ENCODE data around the gene NEURL1. TPM values are rescaled to one million over a fixed set of nuclear protein-coding genes. Genes with fewer than 3 reads are reported as not detected.
"Not testable (repeated sequence)": the region's sequence is repeated elsewhere in the genome, so short reads cannot be mapped to it uniquely, and the experiment has no call there.

NEURL1 gene
- total RNA-seq, 4 donors from 2014 or later = 0.19 TPM; not detected in 3

DNA sequence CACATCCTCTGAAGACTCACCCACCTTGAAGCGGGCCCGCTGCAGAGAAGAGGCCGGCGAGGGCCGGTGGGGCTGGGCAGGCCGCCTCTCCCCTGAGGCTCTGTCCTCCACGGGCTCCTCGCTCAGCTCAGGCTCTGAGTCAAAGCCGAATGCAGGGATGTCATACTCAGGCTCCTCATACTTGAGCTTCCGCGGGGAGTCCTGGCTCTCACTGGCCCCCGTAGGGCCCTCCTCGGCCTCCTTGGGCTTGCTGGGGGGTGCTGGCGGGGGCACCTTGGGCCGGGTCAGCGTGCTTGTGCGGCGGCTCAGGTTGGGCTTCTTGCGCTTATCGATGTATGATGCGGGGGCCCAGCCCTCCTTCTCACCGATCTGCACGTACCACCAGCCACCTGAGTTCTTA, 109.9 kb downstream of the NEURL1 start:
- Histone ChIP-seq H3K4me1 (peaks cover 0 to 38% (median 6%) of the 10 kb centered on the region in 3 donors), H3K4me3 (no peak overlapping the region), H3K27me3 (no peaks in the 10 kb centered on the region), H3K36me3 (peaks cover 19 to 71% (median 26%) of the 10 kb centered on the region in 3 donors), H3K27ac (no peak overlapping the region), H3K9me3 (no peaks in the 10 kb centered on the region)
- intact Hi-C loops (cut with DNase I) = loop anchor here (5.0 kb wide), 1 partner anchor 79 kb away; no protein-coding TSS in a partner anchor
- WGBS, 2 donors = 40 to 93% methylated on average over 1 to 9 of the region's 23 CpGs
- TF ChIP-seq, protein P1, sequence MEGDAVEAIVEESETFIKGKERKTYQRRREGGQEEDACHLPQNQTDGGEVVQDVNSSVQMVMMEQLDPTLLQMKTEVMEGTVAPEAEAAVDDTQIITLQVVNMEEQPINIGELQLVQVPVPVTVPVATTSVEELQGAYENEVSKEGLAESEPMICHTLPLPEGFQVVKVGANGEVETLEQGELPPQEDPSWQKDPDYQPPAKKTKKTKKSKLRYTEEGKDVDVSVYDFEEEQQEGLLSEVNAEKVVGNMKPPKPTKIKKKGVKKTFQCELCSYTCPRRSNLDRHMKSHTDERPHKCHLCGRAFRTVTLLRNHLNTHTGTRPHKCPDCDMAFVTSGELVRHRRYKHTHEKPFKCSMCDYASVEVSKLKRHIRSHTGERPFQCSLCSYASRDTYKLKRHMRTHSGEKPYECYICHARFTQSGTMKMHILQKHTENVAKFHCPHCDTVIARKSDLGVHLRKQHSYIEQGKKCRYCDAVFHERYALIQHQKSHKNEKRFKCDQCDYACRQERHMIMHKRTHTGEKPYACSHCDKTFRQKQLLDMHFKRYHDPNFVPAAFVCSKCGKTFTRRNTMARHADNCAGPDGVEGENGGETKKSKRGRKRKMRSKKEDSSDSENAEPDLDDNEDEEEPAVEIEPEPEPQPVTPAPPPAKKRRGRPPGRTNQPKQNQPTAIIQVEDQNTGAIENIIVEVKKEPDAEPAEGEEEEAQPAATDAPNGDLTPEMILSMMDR (IDR thresholded peaks at IDR 0.05) = no peak
- TF ChIP-seq POLR2A (IDR thresholded peaks at IDR 0.05) = no peak
- DNase-seq = no peak

DNA sequence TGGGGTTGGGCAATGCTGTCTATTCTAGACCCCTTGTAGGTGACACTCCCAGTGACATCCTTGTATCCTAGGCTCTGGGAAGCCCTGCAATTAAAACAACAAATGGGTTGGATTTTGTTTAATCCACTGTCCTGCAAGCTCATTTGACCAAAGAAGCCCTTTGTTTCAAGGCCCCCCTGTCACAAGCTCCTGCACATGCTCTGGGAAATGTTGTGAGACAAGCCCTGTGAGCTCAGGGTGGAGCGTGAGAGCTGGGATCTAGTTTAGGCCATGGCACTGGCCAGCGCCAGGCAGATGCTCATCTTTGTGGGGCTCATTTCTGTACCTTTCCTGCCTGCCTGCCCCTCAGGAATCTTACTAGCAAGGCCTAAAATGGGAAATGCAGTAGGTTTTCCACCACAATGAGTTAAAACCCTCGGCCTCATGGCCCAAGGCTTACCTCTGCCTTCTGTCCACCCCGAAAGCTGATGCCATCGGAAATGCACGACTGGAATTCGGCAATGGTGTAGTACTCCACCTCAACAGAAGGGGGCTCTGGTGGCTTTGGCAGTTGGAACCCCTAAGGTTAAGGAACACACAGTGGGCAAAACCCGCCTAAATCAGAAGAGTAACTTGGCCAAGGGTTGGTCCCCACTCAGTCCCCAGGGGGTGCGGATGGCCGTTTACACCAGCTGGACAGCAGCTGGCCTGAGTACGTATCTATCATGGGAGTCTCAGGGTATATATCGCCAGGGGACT, 112.0 kb downstream of the NEURL1 start:
- Histone ChIP-seq H3K27ac (peak overlapping the region in 2 of 4 donors; percentile 31 to 53), H3K36me3 (peaks cover 19 to 84% (median 32%) of the 10 kb centered on the region in 3 donors), H3K4me3 (no peak overlapping the region), H3K9me3 (no peaks in the 10 kb centered on the region), H3K4me1 (peaks cover 0 to 16% (median 0%) of the 10 kb centered on the region in 3 donors), H3K27me3 (no peaks in the 10 kb centered on the region)
- 79 to 91% methylated on average over 6 to 7 of the region's 12 CpGs for WGBS, 2 donors
- no peak for DNase-seq
- intact Hi-C loops (cut with DNase I) = no loop called here
- TF ChIP-seq, protein P1 (IDR thresholded peaks at IDR 0.05) = peak; percentile 61 to 81 (median 80)
- no peak for TF ChIP-seq POLR2A (IDR thresholded peaks at IDR 0.05)

GRCh38 chr10:103606097-103606438, 112.6 kb downstream of the NEURL1 start:
- peaks cover 19 to 84% (median 37%) of the 10 kb centered on the region in 3 donors for H3K36me3 ChIP-seq

GRCh38 chr10:103607051-103607450, 113.5 kb downstream of the NEURL1 start:
- H3K27me3 ChIP-seq; H3K4me3 ChIP-seq; intact Hi-C loops (cut with DNase I); DNase-seq; H3K9me3 ChIP-seq; H3K27ac ChIP-seq; H3K4me1 ChIP-seq: not testable (repeated sequence)
- no CpG with 5 or more reads among the region's 32 CpGs for WGBS, 2 donors
- peaks cover 14 to 84% (median 43%) of the 10 kb centered on the region in 3 donors for H3K36me3 ChIP-seq

More at GRCh38 chr10:103606097-103606438, 112.6 kb downstream of the NEURL1 start:
- 78 to 82% methylated on average over 1 of the region's 1 CpG for WGBS, 2 donors
- H3K9me3 ChIP-seq; H3K27me3 ChIP-seq; H3K4me3 ChIP-seq; DNase-seq; intact Hi-C loops (cut with DNase I): not testable (repeated sequence)
- peak overlapping the region in 1 of 4 donors; percentile 31 for H3K27ac ChIP-seq
- peaks cover 0 to 11% (median 0%) of the 10 kb centered on the region in 3 donors for H3K4me1 ChIP-seq

- WGBS, 2 donors = 89 to 90% methylated on average over 10 of the region's 11 CpGs
- intact Hi-C loops (cut with DNase I); H3K4me3 ChIP-seq; H3K27me3 ChIP-seq; H3K9me3 ChIP-seq; H3K27ac ChIP-seq; DNase-seq: not testable (repeated sequence)
- Histone ChIP-seq H3K4me1 (peaks cover 0 to 16% (median 0%) of the 10 kb centered on the region in 3 donors), H3K36me3 (peaks cover 10 to 84% (median 46%) of the 10 kb centered on the region in 3 donors)
These were observed 114.6 kb downstream of the NEURL1 start for GRCh38 chr10:103608056-103608455.

- H3K9me3 ChIP-seq = no peaks in the 10 kb centered on the region
- no peaks in the 10 kb centered on the region for H3K27me3 ChIP-seq
- TF ChIP-seq, protein P1 (IDR thresholded peaks at IDR 0.05) = no peak
- no peak for TF ChIP-seq POLR2A (IDR thresholded peaks at IDR 0.05)
- intact Hi-C loops (cut with DNase I) = no loop called here
- DNase-seq = no peak
- H3K4me1 ChIP-seq = peaks cover 0 to 20% (median 0%) of the 10 kb centered on the region in 3 donors
- WGBS, 2 donors = 89 to 91% methylated on average over 8 of the region's 8 CpGs
- H3K4me3 ChIP-seq = no peak overlapping the region
- peaks cover 5 to 84% (median 45%) of the 10 kb centered on the region in 3 donors for H3K36me3 ChIP-seq
- H3K27ac ChIP-seq = no peak overlapping the region
These were observed 116.0 kb downstream of the NEURL1 start for GRCh38 chr10:103609231-103610082.

Measured in esophagus squamous epithelium (tissue), 5 donors.